Measurements from ENCODE around the gene FOXD4L6.
"Not testable (repeated sequence)": the region's sequence is repeated elsewhere in the genome, so short reads cannot be mapped to it uniquely, and the experiment has no call there.

FOXD4L6 gene

GRCh38 chr9:41124250-41125108 is 4.0 kb downstream of the FOXD4L6 start:
- H3K4me3 ChIP-seq (ENCODE audit: low read length, poor library complexity, severe bottlenecking); H3K9me2 ChIP-seq (replicated peaks; ENCODE audit: low read depth, low read length); H2AFZ ChIP-seq (ENCODE audit: low read length); H3F3A ChIP-seq (ENCODE audit: low read depth); H4K20me1 ChIP-seq (ENCODE audit: insufficient read depth, low read length, poor library complexity, severe bottlenecking); H3K4me2 ChIP-seq (ENCODE audit: low read depth, low read length, poor library complexity, severe bottlenecking); H3K36me3 ChIP-seq (ENCODE audit: insufficient read depth, low read length); H3K4me1 ChIP-seq (ENCODE audit: insufficient read depth, low read length, poor library complexity, severe bottlenecking); H3K27me3 ChIP-seq (ENCODE audit: insufficient read depth, low read length, poor library complexity, severe bottlenecking); H3K79me2 ChIP-seq (ENCODE audit: insufficient read depth, low read length); H3K9me3 ChIP-seq (ENCODE audit: insufficient read depth, low read depth, low read length); H3K9ac ChIP-seq (ENCODE audit: low read depth, low read length, poor library complexity, severe bottlenecking): not testable (repeated sequence)

DNA sequence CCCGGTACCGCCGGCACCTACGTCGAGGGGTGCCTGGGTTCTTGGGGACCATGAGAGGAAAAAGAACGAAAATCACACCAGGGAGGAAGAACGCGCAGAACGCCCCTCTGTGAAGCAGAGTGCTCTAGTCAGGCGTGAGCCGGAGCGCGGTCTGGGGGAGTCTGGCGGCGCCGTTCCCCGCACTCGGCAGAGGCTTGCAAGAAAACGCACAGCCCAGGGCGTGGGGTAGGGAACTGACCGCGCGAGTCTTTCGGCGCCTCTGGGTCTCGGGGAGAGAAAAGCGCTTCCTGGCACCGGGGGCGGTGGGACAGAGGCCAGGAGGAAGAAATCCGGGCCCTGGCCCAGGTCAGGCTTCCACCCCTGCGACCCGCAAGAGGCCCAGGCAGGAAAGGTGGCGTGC is 4.7 kb downstream of the FOXD4L6 start:
- not testable (repeated sequence) for H4K20me1 ChIP-seq (ENCODE audit: insufficient read depth, low read length, poor library complexity, severe bottlenecking); H3K4me2 ChIP-seq (ENCODE audit: low read depth, low read length, poor library complexity, severe bottlenecking); H3K4me3 ChIP-seq (ENCODE audit: low read length, poor library complexity, severe bottlenecking); H3K36me3 ChIP-seq (ENCODE audit: insufficient read depth, low read length); H3K27me3 ChIP-seq (ENCODE audit: insufficient read depth, low read length, poor library complexity, severe bottlenecking); H2AFZ ChIP-seq (ENCODE audit: low read length); H3F3A ChIP-seq (ENCODE audit: low read depth); H3K9ac ChIP-seq (ENCODE audit: low read depth, low read length, poor library complexity, severe bottlenecking); H3K9me2 ChIP-seq (replicated peaks; ENCODE audit: low read depth, low read length); H3K4me1 ChIP-seq (ENCODE audit: insufficient read depth, low read length, poor library complexity, severe bottlenecking); H3K79me2 ChIP-seq (ENCODE audit: insufficient read depth, low read length); H3K9me3 ChIP-seq (ENCODE audit: insufficient read depth, low read depth, low read length)

DNA sequence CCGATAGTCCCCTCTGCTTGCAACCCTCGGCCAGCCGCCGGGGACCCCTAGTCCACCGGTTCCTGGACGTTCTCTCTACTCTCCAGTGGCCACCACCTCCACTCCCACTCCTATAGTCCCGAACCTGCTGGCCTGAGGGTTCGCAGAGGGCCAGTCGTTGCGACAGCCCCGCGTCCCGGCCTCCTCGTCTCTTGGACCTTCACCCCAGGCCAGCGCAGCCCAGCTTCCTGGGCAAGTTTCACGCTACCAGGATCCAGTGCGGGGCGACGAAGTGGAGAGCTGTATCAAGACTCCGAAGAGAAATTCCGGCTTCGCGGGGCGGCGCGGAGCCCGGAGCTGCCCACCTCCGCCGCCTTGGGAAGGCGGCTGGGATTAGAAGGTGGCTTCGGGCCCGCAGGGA is 5.1 kb downstream of the FOXD4L6 start:
- H3K4me2 ChIP-seq (ENCODE audit: low read depth, low read length, poor library complexity, severe bottlenecking); H3K27me3 ChIP-seq (ENCODE audit: insufficient read depth, low read length, poor library complexity, severe bottlenecking); H3K79me2 ChIP-seq (ENCODE audit: insufficient read depth, low read length); H3K36me3 ChIP-seq (ENCODE audit: insufficient read depth, low read length); H3K9ac ChIP-seq (ENCODE audit: low read depth, low read length, poor library complexity, severe bottlenecking); H3K9me3 ChIP-seq (ENCODE audit: insufficient read depth, low read depth, low read length); H3K4me3 ChIP-seq (ENCODE audit: low read length, poor library complexity, severe bottlenecking); H3F3A ChIP-seq (ENCODE audit: low read depth); H3K9me2 ChIP-seq (replicated peaks; ENCODE audit: low read depth, low read length); H3K4me1 ChIP-seq (ENCODE audit: insufficient read depth, low read length, poor library complexity, severe bottlenecking); H4K20me1 ChIP-seq (ENCODE audit: insufficient read depth, low read length, poor library complexity, severe bottlenecking); H2AFZ ChIP-seq (ENCODE audit: low read length): not testable (repeated sequence)

GRCh38 chr9:41120696-41121095 is 7.8 kb downstream of the FOXD4L6 start:
- H3K9ac ChIP-seq (ENCODE audit: low read depth, low read length, poor library complexity, severe bottlenecking); H3K9me2 ChIP-seq (replicated peaks; ENCODE audit: low read depth, low read length); H3K4me3 ChIP-seq (ENCODE audit: low read length, poor library complexity, severe bottlenecking); H3K79me2 ChIP-seq (ENCODE audit: insufficient read depth, low read length); H4K20me1 ChIP-seq (ENCODE audit: insufficient read depth, low read length, poor library complexity, severe bottlenecking); H3K9me3 ChIP-seq (ENCODE audit: insufficient read depth, low read depth, low read length); H3K27me3 ChIP-seq (ENCODE audit: insufficient read depth, low read length, poor library complexity, severe bottlenecking); H3K4me1 ChIP-seq (ENCODE audit: insufficient read depth, low read length, poor library complexity, severe bottlenecking); H2AFZ ChIP-seq (ENCODE audit: low read length); H3K36me3 ChIP-seq (ENCODE audit: insufficient read depth, low read length); H3K4me2 ChIP-seq (ENCODE audit: low read depth, low read length, poor library complexity, severe bottlenecking); H3F3A ChIP-seq (ENCODE audit: low read depth): not testable (repeated sequence)

DNA sequence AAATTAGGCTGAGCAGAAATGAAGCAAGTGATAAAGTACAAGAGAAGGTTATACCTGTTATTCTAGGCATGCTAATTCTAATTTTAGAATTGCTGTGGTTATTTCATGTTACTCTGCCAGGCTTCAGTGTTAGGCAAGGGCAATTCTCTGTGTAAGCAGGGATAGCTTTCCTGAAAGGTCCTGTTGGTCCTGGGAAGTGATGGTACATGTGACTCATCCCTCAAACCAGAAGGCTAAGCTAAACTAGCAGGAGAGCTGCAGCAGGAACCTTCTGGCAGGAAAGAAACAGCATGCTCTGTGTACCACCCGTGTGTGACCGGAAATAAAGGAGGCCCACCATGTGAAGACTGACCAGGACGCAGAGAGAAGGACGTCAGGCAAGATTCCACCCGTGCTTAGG is 8.8 kb downstream of the FOXD4L6 start:
- not testable (repeated sequence) for H3K4me3 ChIP-seq (ENCODE audit: low read length, poor library complexity, severe bottlenecking); H4K20me1 ChIP-seq (ENCODE audit: insufficient read depth, low read length, poor library complexity, severe bottlenecking); H3K4me1 ChIP-seq (ENCODE audit: insufficient read depth, low read length, poor library complexity, severe bottlenecking); H3K79me2 ChIP-seq (ENCODE audit: insufficient read depth, low read length); H3F3A ChIP-seq (ENCODE audit: low read depth); H3K9me3 ChIP-seq (ENCODE audit: insufficient read depth, low read depth, low read length); H3K27me3 ChIP-seq (ENCODE audit: insufficient read depth, low read length, poor library complexity, severe bottlenecking); H3K4me2 ChIP-seq (ENCODE audit: low read depth, low read length, poor library complexity, severe bottlenecking); H2AFZ ChIP-seq (ENCODE audit: low read length); H3K9me2 ChIP-seq (replicated peaks; ENCODE audit: low read depth, low read length); H3K36me3 ChIP-seq (ENCODE audit: insufficient read depth, low read length); H3K9ac ChIP-seq (ENCODE audit: low read depth, low read length, poor library complexity, severe bottlenecking)

GRCh38 chr9:41119311-41119710 is 9.2 kb downstream of the FOXD4L6 start:
- H2AFZ ChIP-seq (ENCODE audit: low read length); H3K9ac ChIP-seq (ENCODE audit: low read depth, low read length, poor library complexity, severe bottlenecking); H3K79me2 ChIP-seq (ENCODE audit: insufficient read depth, low read length); H3K9me3 ChIP-seq (ENCODE audit: insufficient read depth, low read depth, low read length); H3K27me3 ChIP-seq (ENCODE audit: insufficient read depth, low read length, poor library complexity, severe bottlenecking); H3K36me3 ChIP-seq (ENCODE audit: insufficient read depth, low read length); H3K4me3 ChIP-seq (ENCODE audit: low read length, poor library complexity, severe bottlenecking); H3K4me1 ChIP-seq (ENCODE audit: insufficient read depth, low read length, poor library complexity, severe bottlenecking); H3K4me2 ChIP-seq (ENCODE audit: low read depth, low read length, poor library complexity, severe bottlenecking); H4K20me1 ChIP-seq (ENCODE audit: insufficient read depth, low read length, poor library complexity, severe bottlenecking); H3K9me2 ChIP-seq (replicated peaks; ENCODE audit: low read depth, low read length); H3F3A ChIP-seq (ENCODE audit: low read depth): not testable (repeated sequence)

DNA sequence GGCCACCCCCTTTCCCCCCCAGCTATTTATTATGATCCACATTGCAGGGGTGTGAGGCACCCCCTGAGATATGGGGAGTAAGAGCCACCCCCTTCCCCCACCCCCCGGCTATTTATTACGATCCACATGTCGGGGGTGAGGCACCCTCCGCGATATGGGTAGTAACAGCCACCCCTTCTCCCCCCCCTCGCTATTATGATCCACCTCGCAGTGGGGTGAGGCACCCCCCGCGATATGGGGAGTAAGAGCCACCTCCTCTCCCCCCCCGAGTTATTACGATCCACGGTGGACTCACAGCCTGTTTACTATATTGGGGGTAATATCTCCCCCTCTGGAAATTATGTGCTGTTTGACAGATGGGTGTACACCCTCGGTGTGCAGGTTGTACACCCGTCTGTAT is 15.1 kb downstream of the FOXD4L6 start:
- not testable (repeated sequence) for H3K4me3 ChIP-seq (ENCODE audit: low read length, poor library complexity, severe bottlenecking); H3K9me3 ChIP-seq (ENCODE audit: insufficient read depth, low read depth, low read length); H3K9ac ChIP-seq (ENCODE audit: low read depth, low read length, poor library complexity, severe bottlenecking); H3K9me2 ChIP-seq (replicated peaks; ENCODE audit: low read depth, low read length); H2AFZ ChIP-seq (ENCODE audit: low read length); H3K27me3 ChIP-seq (ENCODE audit: insufficient read depth, low read length, poor library complexity, severe bottlenecking); H3K79me2 ChIP-seq (ENCODE audit: insufficient read depth, low read length); H3K36me3 ChIP-seq (ENCODE audit: insufficient read depth, low read length); H3F3A ChIP-seq (ENCODE audit: low read depth); H3K4me2 ChIP-seq (ENCODE audit: low read depth, low read length, poor library complexity, severe bottlenecking); H4K20me1 ChIP-seq (ENCODE audit: insufficient read depth, low read length, poor library complexity, severe bottlenecking); H3K4me1 ChIP-seq (ENCODE audit: insufficient read depth, low read length, poor library complexity, severe bottlenecking)

All from Loucy (cell line).